Activated CD4-positive, alpha-beta memory T cell treated with anti-CD3 and anti-CD28 coated beads for 36 hours (primary cell): Measurements from ENCODE around the gene REC8. TPM values are rescaled to one million over a fixed set of nuclear protein-coding genes. Genes with fewer than 3 reads are reported as not detected.

Experiments used
- CTCF ChIA-PET: fragments of 350-600 bp; sonication (Branson Sonifier 250); formaldehyde crosslinking; loops from one replicate; lab custom pipeline; 2021; ENCODE audit warnings: antibody characterized with exemption, inconsistent platforms; lab: Charles Lee
- POLR2A ChIA-PET: fragments of 350-600 bp; sonication (Branson Sonifier 250); formaldehyde crosslinking; loops from one replicate; lab custom pipeline; 2021; ENCODE audit warnings: antibody characterized with exemption; lab: Charles Lee
- DNase-seq: peaks from one replicate; pipeline ENCODE4 v3.0.0-alpha.2; 2020
- H3K27ac Mint-ChIP-seq: one replicate; pipeline ENCODE4 v1.8.0; 2021; ENCODE audit warnings: mixed read lengths
- H3K27me3 Mint-ChIP-seq: one replicate; pipeline ENCODE4 v1.8.0; 2021; ENCODE audit warnings: mixed read lengths
- H3K36me3 Mint-ChIP-seq: one replicate; pipeline ENCODE4 v1.8.0; 2021; ENCODE audit warnings: mixed read lengths
- H3K4me1 Mint-ChIP-seq: one replicate; pipeline ENCODE4 v1.8.0; 2021; ENCODE audit warnings: low read depth, mixed read lengths
- H3K4me3 Mint-ChIP-seq: one replicate; pipeline ENCODE4 v1.8.0; 2021; ENCODE audit warnings: mild to moderate bottlenecking, mixed read lengths
- H3K9me3 Mint-ChIP-seq: one replicate; pipeline ENCODE4 v1.8.0; 2021; ENCODE audit warnings: mixed read lengths
- intact Hi-C: fragments of 100-400 bp; cut with micrococcal nuclease; formaldehyde crosslinking; loops from one replicate; pipeline ENCODE4 v1.15.1; 2023
- total RNA-seq, 2 experiments: library from RNA; stranded (reverse); gene quantifications; one replicate each; pipeline ENCODE4 v1.2.3, GENCODE V29; 2021

REC8 gene
- total RNA-seq, 2 experiments from 2014 or later: 24.9 to 27.9 TPM

- ChIA-PET POLR2A (interaction anchor here (0.7 to 4.2 kb wide), 20 partner anchors 10 to 277 kb away, joined by 3 to 60 read pairs (median 8); partner anchors contain the start of genes CHMP4A, DCAF11, EMC9 and IPO4), CTCF (interaction anchor here (1.0 to 4.6 kb wide), 24 partner anchors 9 to 233 kb away, joined by 3 to 76 read pairs (median 10); partner anchors contain the start of genes CARMIL3, CHMP4A, DCAF11 and EMC9)
- intact Hi-C loops: no loop called here
- H3K9me3 Mint-ChIP-seq: no peaks in the 10 kb centered on the region
- peaks cover 70% of the 10 kb centered on the region for H3K36me3 Mint-ChIP-seq
- H3K27me3 Mint-ChIP-seq: no peaks in the 10 kb centered on the region
- no peak for DNase-seq
- no peak overlapping the region for H3K4me3 Mint-ChIP-seq
- peaks cover 36% of the 10 kb centered on the region for H3K4me1 Mint-ChIP-seq
- H3K27ac Mint-ChIP-seq: peak overlapping the region; percentile 100
These were observed 11.4 kb upstream of the REC8 start for GRCh38 chr14:24160499-24160849.

GRCh38 chr14:24160850-24161804, 10.8 kb upstream of the REC8 start, which contains the start of gene IRF9:
Gene IRF9 (plus strand): TSS chr14:24161265. CDS start chr14:24162145, 880 bp downstream.
- POLR2A ChIA-PET: interaction anchor here (0.6 to 4.2 kb wide), 32 partner anchors 10 to 276 kb away, joined by 3 to 60 read pairs (median 4); partner anchors contain the start of genes CHMP4A, DCAF11, EMC9 and IPO4
- intact Hi-C loops: loop anchor here (1.0 kb wide), 12 partner anchors 14 to 281 kb away; partner anchors contain the start of genes CHMP4A, DCAF11, DHRS1 and EMC9
- CTCF ChIA-PET: interaction anchor here (0.6 to 4.6 kb wide), 38 partner anchors 9 to 234 kb away, joined by 3 to 76 read pairs (median 7); partner anchors contain the start of genes CARMIL3, CHMP4A, CIDEB and DCAF11

GRCh38 chr14:24162093-24162492, 9.8 kb upstream of the REC8 start:
- CTCF ChIA-PET: interaction anchor here (0.7 to 4.6 kb wide), 24 partner anchors 8 to 171 kb away, joined by 3 to 76 read pairs (median 10); partner anchors contain the start of genes CHMP4A, CIDEB, DCAF11 and EMC9
- Mint-ChIP-seq H3K4me1 (peaks cover 42% of the 10 kb centered on the region), H3K27me3 (no peaks in the 10 kb centered on the region), H3K9me3 (no peaks in the 10 kb centered on the region), H3K4me3 (peak overlapping the region; percentile 97), H3K27ac (peak overlapping the region; percentile 100), H3K36me3 (peaks cover 69% of the 10 kb centered on the region)
- DNase-seq: peak; percentile 55
- intact Hi-C loops: no loop called here
- POLR2A ChIA-PET: interaction anchor here (0.6 to 4.2 kb wide), 21 partner anchors 9 to 109 kb away, joined by 3 to 60 read pairs (median 4); partner anchors contain the start of genes CHMP4A, DCAF11, EMC9 and IPO4

More at GRCh38 chr14:24160850-24161804, 10.8 kb upstream of the REC8 start, which contains the start of gene IRF9:
- peak; percentile 99 for DNase-seq
- Mint-ChIP-seq H3K4me1 (peaks cover 37% of the 10 kb centered on the region), H3K27ac (peak within 1 kb of the TSS; percentile 100), H3K4me3 (peak within 1 kb of the TSS; percentile 97), H3K27me3 (no peaks in the 10 kb centered on the region), H3K36me3 (peaks cover 70% of the 10 kb centered on the region), H3K9me3 (no peaks in the 10 kb centered on the region)

GRCh38 chr14:24164518-24164991, 7.3 kb upstream of the REC8 start:
- CTCF ChIA-PET: no interaction called here
- intact Hi-C loops: no loop called here
- no peak overlapping the region for H3K4me3 Mint-ChIP-seq

GRCh38 chr14:24165785-24166184, 6.1 kb upstream of the REC8 start:
- H3K9me3 Mint-ChIP-seq: no peaks in the 10 kb centered on the region
- peak overlapping the region; percentile 53 for H3K27ac Mint-ChIP-seq
- H3K4me3 Mint-ChIP-seq: no peak overlapping the region
- peaks cover 46% of the 10 kb centered on the region for H3K4me1 Mint-ChIP-seq
- intact Hi-C loops: no loop called here
- no peaks in the 10 kb centered on the region for H3K27me3 Mint-ChIP-seq
- no peak for DNase-seq
- H3K36me3 Mint-ChIP-seq: peaks cover 67% of the 10 kb centered on the region
- CTCF ChIA-PET: no interaction called here
- POLR2A ChIA-PET: interaction anchor here (1.5 to 2.2 kb wide), 2 partner anchors 16 to 23 kb away, joined by 5 to 6 read pairs; partner anchors contain the start of gene IPO4

More at GRCh38 chr14:24164518-24164991, 7.3 kb upstream of the REC8 start:
- Mint-ChIP-seq H3K27me3 (no peaks in the 10 kb centered on the region), H3K4me1 (peaks cover 49% of the 10 kb centered on the region), H3K36me3 (peaks cover 70% of the 10 kb centered on the region), H3K9me3 (no peaks in the 10 kb centered on the region), H3K27ac (no peak overlapping the region)
- POLR2A ChIA-PET: interaction anchor here (0.8 to 2.2 kb wide), 4 partner anchors 18 to 30 kb away, joined by 3 to 6 read pairs (median 4); partner anchors contain the start of genes IPO4 and TM9SF1
- DNase-seq: no peak

GRCh38 chr14:24167469-24168114, 4.3 kb upstream of the REC8 start:
- H3K27ac Mint-ChIP-seq: peak overlapping the region; percentile 47
- POLR2A ChIA-PET: interaction anchor here (0.6 kb wide), 1 partner anchor 11 kb away, joined by 3 read pairs; no protein-coding TSS in a partner anchor
- CTCF ChIA-PET: no interaction called here
- no peak overlapping the region for H3K4me3 Mint-ChIP-seq
- no peaks in the 10 kb centered on the region for H3K9me3 Mint-ChIP-seq
- DNase-seq: no peak
- intact Hi-C loops: no loop called here
- no peaks in the 10 kb centered on the region for H3K27me3 Mint-ChIP-seq
- H3K36me3 Mint-ChIP-seq: peaks cover 54% of the 10 kb centered on the region
- peaks cover 44% of the 10 kb centered on the region for H3K4me1 Mint-ChIP-seq

DNA sequence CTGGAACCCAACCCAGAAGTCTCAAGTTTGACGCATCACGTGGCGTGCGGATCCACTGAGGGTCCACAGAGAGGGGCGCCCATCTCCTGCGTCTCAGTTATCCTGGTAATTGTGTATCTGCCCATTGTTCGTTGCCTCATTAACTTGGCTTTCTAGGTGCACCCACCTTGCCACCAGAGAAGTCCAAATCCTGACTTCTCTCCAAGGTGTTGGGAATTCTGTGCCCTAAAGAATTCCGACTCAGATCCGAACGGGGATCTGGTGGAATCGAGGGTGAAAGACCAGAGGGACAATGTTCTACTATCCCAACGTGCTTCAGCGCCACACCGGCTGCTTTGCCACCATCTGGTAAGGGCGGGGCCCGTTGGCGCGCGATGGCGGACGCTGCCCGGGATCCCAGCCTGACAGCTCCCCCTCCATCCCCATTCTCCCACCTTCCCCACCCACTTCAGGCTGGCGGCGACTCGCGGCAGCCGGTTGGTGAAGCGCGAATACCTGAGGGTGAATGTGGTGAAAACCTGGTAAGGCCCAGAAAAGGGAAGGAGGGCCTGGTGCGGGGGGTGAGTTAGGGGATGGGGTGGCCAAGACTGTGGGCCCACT, 481 bp downstream of the REC8 start:
- no peak for DNase-seq
- ChIA-PET POLR2A (interaction anchor here (0.6 to 1.7 kb wide), 2 partner anchors 10 to 16 kb away, joined by 3 to 5 read pairs; partner anchors contain the start of gene IPO4), CTCF (interaction anchor here (0.6 kb wide), 1 partner anchor 74 kb away, joined by 3 read pairs; no protein-coding TSS in a partner anchor)
- Mint-ChIP-seq H3K4me3 (peak overlapping the region; percentile 68), H3K27me3 (no peaks in the 10 kb centered on the region), H3K27ac (peak overlapping the region; percentile 7), H3K4me1 (peaks cover 19% of the 10 kb centered on the region), H3K9me3 (no peaks in the 10 kb centered on the region), H3K36me3 (peaks cover 25% of the 10 kb centered on the region)
- intact Hi-C loops: no loop called here

DNA sequence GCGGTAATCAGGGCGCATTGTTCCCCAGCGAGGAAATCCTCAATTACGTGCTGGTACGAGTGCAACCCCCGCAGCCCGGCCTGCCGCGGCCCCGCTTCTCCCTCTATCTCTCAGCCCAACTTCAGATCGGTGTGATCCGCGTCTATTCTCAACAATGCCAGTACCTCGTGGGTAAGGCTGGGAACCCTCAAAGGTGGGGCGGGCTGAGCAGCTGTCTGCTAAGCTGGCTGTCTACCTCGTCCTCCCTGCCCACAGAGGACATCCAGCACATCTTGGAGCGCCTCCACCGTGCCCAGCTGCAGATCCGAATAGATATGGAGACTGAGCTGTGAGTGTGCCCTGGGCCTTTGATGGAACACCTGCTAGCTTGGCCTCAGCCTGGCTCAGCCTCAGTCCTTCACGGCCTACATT, 996 bp downstream of the REC8 start:
- ChIA-PET CTCF (interaction anchor here (0.6 to 1.3 kb wide), 3 partner anchors 11 to 115 kb away, joined by 3 to 8 read pairs (median 5); partner anchors contain the start of gene IRF9), POLR2A (interaction anchor here (1.7 kb wide), 1 partner anchor 16 kb away, joined by 5 read pairs; the partner anchor contains the start of gene IPO4)
- Mint-ChIP-seq H3K27me3 (no peaks in the 10 kb centered on the region), H3K9me3 (no peaks in the 10 kb centered on the region), H3K4me1 (peaks cover 15% of the 10 kb centered on the region), H3K4me3 (no peak overlapping the region), H3K27ac (no peak overlapping the region), H3K36me3 (peaks cover 24% of the 10 kb centered on the region)
- no peak for DNase-seq
- intact Hi-C loops: no loop called here

DNA sequence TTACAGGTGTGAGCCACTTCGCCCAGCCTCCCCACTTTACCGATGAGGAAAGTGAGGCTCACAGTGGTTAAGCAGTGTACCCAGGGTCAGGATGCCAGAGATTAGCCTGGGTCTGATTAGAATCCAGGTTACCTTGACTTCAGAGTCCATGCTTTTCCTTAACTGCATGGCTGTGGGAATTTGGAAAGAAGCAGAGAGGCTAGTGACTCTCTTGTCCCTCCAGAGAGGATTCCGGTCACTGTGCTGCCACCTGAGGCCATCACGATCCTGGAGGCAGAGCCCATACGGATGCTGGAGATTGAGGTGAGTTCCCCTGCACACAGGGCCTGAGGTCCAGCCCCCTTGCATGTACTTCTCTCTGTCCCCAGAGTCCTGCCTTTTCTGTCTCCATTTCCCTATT, 4.7 kb downstream of the REC8 start:
- Mint-ChIP-seq H3K27ac (no peak overlapping the region), H3K4me3 (no peak overlapping the region), H3K27me3 (no peaks in the 10 kb centered on the region), H3K4me1 (peaks cover 6% of the 10 kb centered on the region), H3K9me3 (no peaks in the 10 kb centered on the region), H3K36me3 (peaks cover 24% of the 10 kb centered on the region)
- intact Hi-C loops: no loop called here
- POLR2A ChIA-PET: interaction anchor here (1.1 to 3.5 kb wide), 2 partner anchors 11 to 14 kb away, joined by 3 to 12 read pairs; partner anchors contain the start of gene IPO4
- DNase-seq: no peak
- CTCF ChIA-PET: no interaction called here

DNA sequence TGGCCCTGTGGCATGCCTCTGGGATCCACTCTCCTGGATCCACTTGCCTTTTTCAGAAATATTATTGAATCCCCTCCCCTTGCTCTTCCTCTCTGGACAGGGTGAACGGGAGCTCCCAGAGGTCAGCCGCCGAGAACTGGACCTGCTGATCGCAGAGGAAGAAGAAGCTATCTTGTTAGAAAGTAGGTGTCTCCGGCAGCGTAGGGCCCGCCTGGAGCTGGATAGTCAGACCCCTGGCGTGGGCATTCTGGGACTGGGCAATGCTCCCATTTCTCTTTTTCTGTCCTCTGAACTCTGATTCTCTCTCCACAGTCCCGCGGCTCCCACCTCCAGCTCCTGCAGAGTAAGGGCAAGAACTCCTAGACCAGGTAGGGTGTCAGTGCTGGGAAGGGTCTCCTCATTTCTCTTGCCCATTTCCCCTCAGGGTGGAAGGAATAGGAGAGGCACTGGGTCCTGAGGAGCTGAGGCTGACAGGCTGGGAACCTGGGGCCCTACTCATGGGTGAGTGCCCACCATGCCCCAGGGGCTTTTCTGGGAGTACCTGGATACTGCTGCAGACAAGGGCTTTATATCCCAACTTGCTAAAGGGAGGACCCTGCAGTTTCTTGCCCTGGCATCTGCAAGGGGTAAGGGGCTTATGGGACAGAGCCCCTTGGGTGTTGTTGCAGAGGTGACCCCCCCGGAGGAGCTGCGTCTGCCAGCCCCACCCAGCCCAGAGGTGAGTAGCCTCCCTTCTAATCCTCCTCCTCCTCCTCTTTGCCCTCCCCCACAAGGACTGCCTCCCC, 5.4 kb downstream of the REC8 start:
- no peak overlapping the region for H3K4me3 Mint-ChIP-seq
- H3K27ac Mint-ChIP-seq: no peak overlapping the region
- no peaks in the 10 kb centered on the region for H3K27me3 Mint-ChIP-seq
- H3K4me1 Mint-ChIP-seq: peaks cover 4% of the 10 kb centered on the region
- intact Hi-C loops: no loop called here
- DNase-seq: no peak
- CTCF ChIA-PET: no interaction called here
- POLR2A ChIA-PET: interaction anchor here (1.1 to 3.5 kb wide), 2 partner anchors 10 to 15 kb away, joined by 3 to 12 read pairs; partner anchors contain the start of gene IPO4
- peaks cover 24% of the 10 kb centered on the region for H3K36me3 Mint-ChIP-seq
- H3K9me3 Mint-ChIP-seq: no peaks in the 10 kb centered on the region
